Activated T-cell treated with anti-CD3 and anti-CD28 coated beads for 24 hours (primary cell): ENCODE measurements around the gene U2AF2.
A peak's percentile ranks its signal among the peaks of the same experiment; 100 is the strongest.

ENCODE experiments used
- DNase-seq: peaks from one replicate; pipeline ENCODE4 v3.0.0-alpha.2; 2020; ENCODE audit warnings: low read depth

Gene U2AF2

GRCh38 chr19:55689411-55690108, 34.7 kb downstream of the U2AF2 start:
- no peak for DNase-seq

GRCh38 chr19:55690109-55690768, 35.4 kb downstream of the U2AF2 start:
- DNase-seq: no peak

- no peak for DNase-seq
Observed at GRCh38 chr19:55690769-55691545, 36.1 kb downstream of the U2AF2 start.

- DNase-seq: no peak
Observed at GRCh38 chr19:55691561-55692481, 37.0 kb downstream of the U2AF2 start.

- no peak for DNase-seq
Observed at GRCh38 chr19:55692681-55693081, 37.8 kb downstream of the U2AF2 start.

- no peak for DNase-seq
Observed at GRCh38 chr19:55693336-55693974, 38.6 kb downstream of the U2AF2 start.

- DNase-seq: no peak
Observed at GRCh38 chr19:55694241-55694655, 39.4 kb downstream of the U2AF2 start.

GRCh38 chr19:55694656-55695491, 40.0 kb downstream of the U2AF2 start:
- no peak for DNase-seq

GRCh38 chr19:55695511-55696290, 40.9 kb downstream of the U2AF2 start:
- DNase-seq: no peak

GRCh38 chr19:55696301-55697068, 41.6 kb downstream of the U2AF2 start:
- no peak for DNase-seq

GRCh38 chr19:55697069-55697440, 42.2 kb downstream of the U2AF2 start:
- no peak for DNase-seq

GRCh38 chr19:55697698-55698097, 42.9 kb downstream of the U2AF2 start:
- no peak for DNase-seq

- no peak for DNase-seq
Observed at GRCh38 chr19:55698256-55698655, 43.4 kb downstream of the U2AF2 start.

GRCh38 chr19:55699221-55699620, 44.4 kb downstream of the U2AF2 start:
- DNase-seq: no peak

- no peak for DNase-seq
Observed at GRCh38 chr19:55700813-55701212, 46.0 kb downstream of the U2AF2 start.

GRCh38 chr19:55702131-55702627, 47.3 kb downstream of the U2AF2 start:
- no peak for DNase-seq

GRCh38 chr19:55703790-55704215, 49.0 kb downstream of the U2AF2 start:
- peak; percentile 41 for DNase-seq

GRCh38 chr19:55704494-55705245, 49.8 kb downstream of the U2AF2 start:
- no peak for DNase-seq
